Peyer's patch (tissue), 4 donors: Measurements from ENCODE around the gene ADGRB3.
"Not testable (repeated sequence)": the region's sequence is repeated elsewhere in the genome, so short reads cannot be mapped to it uniquely, and the experiment has no call there.

Experiments
- CTCF ChIP-seq, 6 experiments: fragments of 450-650 bp in 4 of 6; fragments of 200-600 bp in 2 of 6; sonication (generic) in 1 of 6; IDR thresholded peaks; one replicate each; pipeline ENCODE4 v1.5.1; 2017 to 2019; ENCODE audit warnings: antibody characterized with exemption in 6 of 6, mild to moderate bottlenecking in 3 of 6, moderate library complexity in 1 of 6
- POLR2A ChIP-seq, 2 donors: fragments of 450-650 bp; IDR thresholded peaks; one replicate each; pipeline ENCODE4 v1.5.1; 2017; ENCODE audit warnings: antibody characterized with exemption in 2 of 2, mild to moderate bottlenecking in 2 of 2, moderate library complexity in 2 of 2

GRCh38 chr6:68981668-68982067, 346.6 kb downstream of the ADGRB3 start:
- not testable (repeated sequence) for TF ChIP-seq CTCF, POLR2A (IDR thresholded peaks at IDR 0.05)
